Fibroblast of lung (primary cell): Measurements from ENCODE around the gene SLC33A1.
"Not testable (repeated sequence)": the region's sequence is repeated elsewhere in the genome, so short reads cannot be mapped to it uniquely, and the experiment has no call there.

ENCODE experiments used
- EZH2 ChIP-seq: IDR thresholded peaks from 2 replicates; pipeline ENCODE4 v1.5.1; 2012; ENCODE audit warnings: low read length, control low read depth, mild to moderate bottlenecking; ENCODE audit errors: missing control alignments
- TF ChIP-seq, protein P1 (sequence below), 2 donors: IDR thresholded peaks in 1 of 2; conservative IDR thresholded peaks in 1 of 2; 1 replicate in 1 of 2; 2 replicates in 1 of 2; pipeline ENCODE4 v1.5.1; 2011 to 2012; ENCODE audit warnings: low read length in 2 of 2, control low read depth in 1 of 2, inconsistent platforms in 1 of 2, low read depth in 1 of 2, mild to moderate bottlenecking in 1 of 2

DNA sequence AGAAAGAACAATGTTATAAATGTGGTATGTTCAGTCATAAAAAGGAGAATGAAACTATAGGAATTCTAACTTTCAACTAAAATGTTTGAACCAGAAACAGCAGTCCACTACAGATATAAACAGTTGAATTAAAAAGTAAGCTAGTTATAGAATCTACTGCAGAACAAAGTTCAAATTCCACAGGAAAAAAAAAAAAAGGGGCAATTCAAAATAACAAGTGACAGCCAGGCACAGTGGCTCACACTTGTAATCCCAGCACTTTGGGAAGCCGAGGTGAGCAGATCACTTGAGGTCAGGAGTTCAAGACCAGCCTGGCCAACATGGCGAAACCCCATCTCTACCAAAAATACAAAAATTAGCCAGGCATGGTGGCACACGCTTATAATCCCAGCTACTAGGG lies 4.8 kb downstream of the SLC33A1 start:
- TF ChIP-seq, protein P1, sequence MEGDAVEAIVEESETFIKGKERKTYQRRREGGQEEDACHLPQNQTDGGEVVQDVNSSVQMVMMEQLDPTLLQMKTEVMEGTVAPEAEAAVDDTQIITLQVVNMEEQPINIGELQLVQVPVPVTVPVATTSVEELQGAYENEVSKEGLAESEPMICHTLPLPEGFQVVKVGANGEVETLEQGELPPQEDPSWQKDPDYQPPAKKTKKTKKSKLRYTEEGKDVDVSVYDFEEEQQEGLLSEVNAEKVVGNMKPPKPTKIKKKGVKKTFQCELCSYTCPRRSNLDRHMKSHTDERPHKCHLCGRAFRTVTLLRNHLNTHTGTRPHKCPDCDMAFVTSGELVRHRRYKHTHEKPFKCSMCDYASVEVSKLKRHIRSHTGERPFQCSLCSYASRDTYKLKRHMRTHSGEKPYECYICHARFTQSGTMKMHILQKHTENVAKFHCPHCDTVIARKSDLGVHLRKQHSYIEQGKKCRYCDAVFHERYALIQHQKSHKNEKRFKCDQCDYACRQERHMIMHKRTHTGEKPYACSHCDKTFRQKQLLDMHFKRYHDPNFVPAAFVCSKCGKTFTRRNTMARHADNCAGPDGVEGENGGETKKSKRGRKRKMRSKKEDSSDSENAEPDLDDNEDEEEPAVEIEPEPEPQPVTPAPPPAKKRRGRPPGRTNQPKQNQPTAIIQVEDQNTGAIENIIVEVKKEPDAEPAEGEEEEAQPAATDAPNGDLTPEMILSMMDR (conservative IDR thresholded peaks at IDR 0.05 in 1 of 2, IDR thresholded peaks at IDR 0.05 in 1 of 2; ENCODE audit: low read depth in 1 of 2, low read length in 2 of 2): not testable (repeated sequence)
- TF ChIP-seq EZH2: not testable (repeated sequence)
